Measurements from ENCODE around the gene KIAA1217.

GRCh38 chr10:24208661-24209431 lies at the start of gene KIAA1217:
- TF ChIP-seq CTCF (IDR thresholded peaks at IDR 0.05; ENCODE audit: low read length): no peak
- TF ChIP-seq EZH2 (IDR thresholded peaks at IDR 0.05; ENCODE audit: borderline replicate concordance, low read length): no peak
